Endodermal cell (in vitro differentiated cells): ENCODE measurements around the gene AP4B1. TPM values are rescaled to one million over a fixed set of nuclear protein-coding genes. Genes with fewer than 3 reads are reported as not detected.

ENCODE experiments used
- DNase-seq: peaks from one replicate; pipeline ENCODE4 v3.0.0-alpha.2; 2017
- H3K27ac ChIP-seq: 2 replicates; pipeline ENCODE4 v1.5.1; 2013; ENCODE audit warnings: mild to moderate bottlenecking, low read depth, low read length, moderate library complexity
- H3K27me3 ChIP-seq: 2 replicates; pipeline ENCODE4 v1.6.1; 2013; ENCODE audit warnings: mild to moderate bottlenecking, low read length, moderate library complexity; ENCODE audit not compliant: insufficient read depth, control insufficient read depth, poor library complexity, severe bottlenecking
- H3K36me3 ChIP-seq: 2 replicates; pipeline ENCODE4 v1.7.0; 2013; ENCODE audit warnings: mild to moderate bottlenecking, low read length, moderate library complexity; ENCODE audit not compliant: control insufficient read depth, insufficient read depth
- H3K4me1 ChIP-seq: one replicate; pipeline ENCODE4 v1.7.0; 2013; ENCODE audit warnings: low read length; ENCODE audit not compliant: control insufficient read depth, insufficient read depth
- H3K4me3 ChIP-seq: 2 replicates; pipeline ENCODE4 v1.5.1; 2013; ENCODE audit warnings: mild to moderate bottlenecking, low read length, moderate library complexity
- H3K9ac ChIP-seq: 2 replicates; pipeline ENCODE4 v1.6.1; 2013; ENCODE audit warnings: mild to moderate bottlenecking, low read length, moderate library complexity; ENCODE audit not compliant: poor library complexity, severe bottlenecking; ENCODE audit errors: extremely low read depth
- H3K9me3 ChIP-seq: 2 replicates; pipeline ENCODE4 v1.6.1; 2013; ENCODE audit warnings: mild to moderate bottlenecking, low read length, moderate library complexity; ENCODE audit not compliant: control insufficient read depth
- H3K27ac Mint-ChIP-seq: 2 replicates; pipeline ENCODE4 v1.8.0; 2020; ENCODE audit warnings: mixed read lengths
- H3K27me3 Mint-ChIP-seq: 2 replicates; pipeline ENCODE4 v1.8.0; 2021; ENCODE audit warnings: mild to moderate bottlenecking, mixed read lengths; ENCODE audit not compliant: insufficient read depth
- H3K36me3 Mint-ChIP-seq: 2 replicates; pipeline ENCODE4 v1.8.0; 2020; ENCODE audit warnings: low read depth, mixed read lengths
- H3K4me1 Mint-ChIP-seq: 2 replicates; pipeline ENCODE4 v1.8.0; 2020; ENCODE audit warnings: mixed read lengths
- H3K4me3 Mint-ChIP-seq: 2 replicates; pipeline ENCODE4 v1.8.0; 2020; ENCODE audit warnings: mild to moderate bottlenecking, moderate library complexity, mixed read lengths
- H3K9me3 Mint-ChIP-seq: 2 replicates; pipeline ENCODE4 v1.8.0; 2020; ENCODE audit warnings: mild to moderate bottlenecking, mixed read lengths
- WGBS, 2 experiments: methylation state at CpG; one replicate each; pipeline versions ENCODE4 v1.1.5 to v1.1.7; 2013; ENCODE audit warnings: missing lambda C conversion rate in 2 of 2, mixed read lengths in 1 of 2; ENCODE audit not compliant: insufficient coverage in 1 of 2, insufficient read length in 1 of 2; 5-methylcytosine and 5-hydroxymethylcytosine counted together
- total RNA-seq, 2 donors: library from RNA; stranded (reverse); fragmentation: NEBNext Ultra II Directional in 1 of 2; extraction: Animal tissue kit (Norgen Biotek cat#: 25700) in 1 of 2; gene quantifications; 2 replicates in 1 of 2; 3 replicates in 1 of 2; pipeline ENCODE4 v1.2.1, GENCODE V29; 2021
- TF ChIP-seq, protein P1 (sequence below): fragments of 200-600 bp; sonication (generic); conservative IDR thresholded peaks from 2 replicates; pipeline ENCODE4 v1.5.0; 2021; ENCODE audit warnings: antibody characterized with exemption, mild to moderate bottlenecking

Gene AP4B1
- total RNA-seq, 2 donors from 2014 or later, result 9.6 to 14.7 TPM

DNA sequence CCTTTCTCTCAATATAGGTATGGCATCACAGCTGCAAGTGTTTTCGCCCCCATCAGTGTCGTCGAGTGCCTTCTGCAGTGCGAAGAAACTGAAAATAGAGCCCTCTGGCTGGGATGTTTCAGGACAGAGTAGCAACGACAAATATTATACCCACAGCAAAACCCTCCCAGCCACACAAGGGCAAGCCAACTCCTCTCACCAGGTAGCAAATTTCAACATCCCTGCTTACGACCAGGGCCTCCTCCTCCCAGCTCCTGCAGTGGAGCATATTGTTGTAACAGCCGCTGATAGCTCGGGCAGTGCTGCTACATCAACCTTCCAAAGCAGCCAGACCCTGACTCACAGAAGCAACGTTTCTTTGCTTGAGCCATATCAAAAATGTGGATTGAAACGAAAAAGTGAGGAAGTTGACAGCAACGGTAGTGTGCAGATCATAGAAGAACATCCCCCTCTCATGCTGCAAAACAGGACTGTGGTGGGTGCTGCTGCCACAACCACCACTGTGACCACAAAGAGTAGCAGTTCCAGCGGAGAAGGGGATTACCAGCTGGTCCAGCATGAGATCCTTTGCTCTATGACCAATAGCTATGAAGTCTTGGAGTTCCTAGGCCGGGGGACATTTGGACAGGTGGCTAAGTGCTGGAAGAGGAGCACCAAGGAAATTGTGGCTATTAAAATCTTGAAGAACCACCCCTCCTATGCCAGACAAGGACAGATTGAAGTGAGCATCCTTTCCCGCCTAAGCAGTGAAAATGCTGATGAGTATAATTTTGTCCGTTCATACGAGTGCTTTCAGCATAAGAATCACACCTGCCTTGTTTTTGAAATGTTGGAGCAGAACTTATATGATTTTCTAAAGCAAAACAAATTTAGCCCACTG lies 36.0 kb upstream of the AP4B1 start:
- Histone ChIP-seq H3K36me3 (peaks cover 35% of the 10 kb centered on the region), H3K9ac (no peak overlapping the region), H3K4me3 (no peak overlapping the region), H3K27ac (no peak overlapping the region), H3K4me1 (peaks cover 7% of the 10 kb centered on the region), H3K9me3 (no peaks in the 10 kb centered on the region), H3K27me3 (no peaks in the 10 kb centered on the region)
- Mint-ChIP-seq H3K36me3 (peaks cover 33% of the 10 kb centered on the region), H3K4me3 (no peak overlapping the region), H3K4me1 (peaks cover 36% of the 10 kb centered on the region), H3K9me3 (no peaks in the 10 kb centered on the region), H3K27me3 (no peaks in the 10 kb centered on the region), H3K27ac (peak overlapping the region; percentile 15)
- no peak for DNase-seq
- WGBS, 2 experiments, result 92 to 95% methylated on average over 13 to 16 of the region's 16 CpGs
- TF ChIP-seq, protein P1, sequence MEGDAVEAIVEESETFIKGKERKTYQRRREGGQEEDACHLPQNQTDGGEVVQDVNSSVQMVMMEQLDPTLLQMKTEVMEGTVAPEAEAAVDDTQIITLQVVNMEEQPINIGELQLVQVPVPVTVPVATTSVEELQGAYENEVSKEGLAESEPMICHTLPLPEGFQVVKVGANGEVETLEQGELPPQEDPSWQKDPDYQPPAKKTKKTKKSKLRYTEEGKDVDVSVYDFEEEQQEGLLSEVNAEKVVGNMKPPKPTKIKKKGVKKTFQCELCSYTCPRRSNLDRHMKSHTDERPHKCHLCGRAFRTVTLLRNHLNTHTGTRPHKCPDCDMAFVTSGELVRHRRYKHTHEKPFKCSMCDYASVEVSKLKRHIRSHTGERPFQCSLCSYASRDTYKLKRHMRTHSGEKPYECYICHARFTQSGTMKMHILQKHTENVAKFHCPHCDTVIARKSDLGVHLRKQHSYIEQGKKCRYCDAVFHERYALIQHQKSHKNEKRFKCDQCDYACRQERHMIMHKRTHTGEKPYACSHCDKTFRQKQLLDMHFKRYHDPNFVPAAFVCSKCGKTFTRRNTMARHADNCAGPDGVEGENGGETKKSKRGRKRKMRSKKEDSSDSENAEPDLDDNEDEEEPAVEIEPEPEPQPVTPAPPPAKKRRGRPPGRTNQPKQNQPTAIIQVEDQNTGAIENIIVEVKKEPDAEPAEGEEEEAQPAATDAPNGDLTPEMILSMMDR, result no peak

GRCh38 chr1:113938192-113938591 lies 33.6 kb upstream of the AP4B1 start:
- no peaks in the 10 kb centered on the region for H3K27me3 ChIP-seq
- H3K4me1 ChIP-seq, result peaks cover 7% of the 10 kb centered on the region
- Mint-ChIP-seq H3K9me3 (peaks cover 2% of the 10 kb centered on the region), H3K4me1 (peaks cover 46% of the 10 kb centered on the region), H3K27ac (peak overlapping the region; percentile 83), H3K36me3 (peaks cover 22% of the 10 kb centered on the region), H3K27me3 (no peaks in the 10 kb centered on the region), H3K4me3 (no peak overlapping the region)
- no peak overlapping the region for H3K4me3 ChIP-seq
- peak; percentile 56 for DNase-seq
- TF ChIP-seq, protein P1, result no peak
- H3K36me3 ChIP-seq, result peaks cover 27% of the 10 kb centered on the region
- 51 to 54% methylated on average over 5 of the region's 5 CpGs for WGBS, 2 experiments
- no peak overlapping the region for H3K9ac ChIP-seq
- H3K27ac ChIP-seq, result no peak overlapping the region
- peaks cover 3% of the 10 kb centered on the region for H3K9me3 ChIP-seq

GRCh38 chr1:113937146-113937545 lies 32.5 kb upstream of the AP4B1 start:
- no peak overlapping the region for H3K27ac Mint-ChIP-seq

More at GRCh38 chr1:113937146-113937545, 32.5 kb upstream of the AP4B1 start:
- WGBS, 2 experiments, result 88 to 100% methylated on average over 1 of the region's 1 CpG
- no peak overlapping the region for H3K9ac ChIP-seq
- peaks cover 7% of the 10 kb centered on the region for H3K4me1 ChIP-seq
- Mint-ChIP-seq H3K9me3 (peaks cover 2% of the 10 kb centered on the region), H3K36me3 (peaks cover 17% of the 10 kb centered on the region), H3K4me3 (no peak overlapping the region), H3K27me3 (no peaks in the 10 kb centered on the region), H3K4me1 (peaks cover 48% of the 10 kb centered on the region)
- H3K27me3 ChIP-seq, result no peaks in the 10 kb centered on the region
- H3K36me3 ChIP-seq, result peaks cover 17% of the 10 kb centered on the region
- H3K27ac ChIP-seq, result no peak overlapping the region
- H3K9me3 ChIP-seq, result peaks cover 3% of the 10 kb centered on the region
- TF ChIP-seq, protein P1, result no peak
- no peak for DNase-seq
- no peak overlapping the region for H3K4me3 ChIP-seq
